Measurements from ENCODE around the gene PPP4R4.
"Not testable (repeated sequence)": the region's sequence is repeated elsewhere in the genome, so short reads cannot be mapped to it uniquely, and the experiment has no call there.

DNA sequence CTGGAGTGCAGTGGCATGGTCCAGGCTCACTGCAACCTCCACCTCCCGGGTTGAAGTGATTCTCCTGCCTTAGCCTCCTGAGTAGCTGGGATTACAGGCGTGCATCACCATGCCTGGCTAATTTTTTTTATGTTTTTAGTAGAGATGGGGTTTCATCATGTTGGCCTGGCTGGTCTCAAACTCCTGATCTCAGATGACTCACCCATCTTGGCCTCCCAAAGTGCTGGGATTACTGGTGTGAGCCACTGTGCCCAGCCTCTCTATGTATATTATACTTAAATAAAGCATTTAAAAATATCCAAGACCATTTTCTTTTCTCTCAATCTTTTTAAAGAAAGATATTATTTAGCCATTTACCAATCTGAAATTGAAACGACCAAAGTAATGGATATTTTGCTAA lies 90.1 kb downstream of the PPP4R4 start:
- not testable (repeated sequence) for TF ChIP-seq CTCF (IDR thresholded peaks at IDR 0.05; ENCODE audit: low read depth, low read length); EZH2phosphoT487 (IDR thresholded peaks at IDR 0.05; ENCODE audit: low read depth)

Data from OCI-LY3 (cell line).